ENCODE measurements around the gene PKNOX2.

DNA sequence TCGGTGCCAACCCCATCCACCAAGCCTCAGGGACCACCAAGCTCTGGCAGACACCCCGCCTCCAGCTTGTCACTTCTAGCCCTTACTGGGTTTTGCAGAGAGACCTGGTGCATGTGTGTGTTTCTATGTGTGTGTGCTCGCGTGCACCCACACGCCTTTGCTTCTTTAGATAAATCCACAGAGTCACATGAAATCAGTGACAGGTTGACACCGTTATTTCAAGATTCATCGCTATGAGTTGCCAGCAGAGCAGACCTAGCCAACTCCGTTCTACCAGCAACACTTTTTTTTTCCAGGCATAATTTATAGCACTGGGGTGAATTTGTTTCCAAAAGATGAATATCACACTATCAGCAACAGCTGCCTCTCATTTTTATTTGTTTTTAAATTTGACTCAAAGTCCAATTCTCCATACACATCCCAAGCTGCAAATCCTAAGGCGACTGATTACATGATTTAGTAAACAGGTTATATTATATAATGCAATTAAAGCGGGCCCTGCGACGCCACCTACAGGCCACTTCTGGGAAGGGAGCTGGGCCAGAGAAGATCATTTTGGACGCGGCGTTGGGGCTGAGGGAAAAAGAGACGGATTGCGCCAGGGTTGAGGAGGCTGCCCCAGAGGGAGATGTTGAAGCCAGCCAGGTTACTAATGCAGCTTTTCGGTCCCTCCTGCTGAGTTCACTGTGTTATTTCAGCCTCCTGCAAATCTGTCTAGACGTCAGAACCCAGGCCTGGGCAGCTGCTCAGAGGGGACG, 181.0 kb downstream of the PKNOX2 start:
- TF ChIP-seq, protein P1, sequence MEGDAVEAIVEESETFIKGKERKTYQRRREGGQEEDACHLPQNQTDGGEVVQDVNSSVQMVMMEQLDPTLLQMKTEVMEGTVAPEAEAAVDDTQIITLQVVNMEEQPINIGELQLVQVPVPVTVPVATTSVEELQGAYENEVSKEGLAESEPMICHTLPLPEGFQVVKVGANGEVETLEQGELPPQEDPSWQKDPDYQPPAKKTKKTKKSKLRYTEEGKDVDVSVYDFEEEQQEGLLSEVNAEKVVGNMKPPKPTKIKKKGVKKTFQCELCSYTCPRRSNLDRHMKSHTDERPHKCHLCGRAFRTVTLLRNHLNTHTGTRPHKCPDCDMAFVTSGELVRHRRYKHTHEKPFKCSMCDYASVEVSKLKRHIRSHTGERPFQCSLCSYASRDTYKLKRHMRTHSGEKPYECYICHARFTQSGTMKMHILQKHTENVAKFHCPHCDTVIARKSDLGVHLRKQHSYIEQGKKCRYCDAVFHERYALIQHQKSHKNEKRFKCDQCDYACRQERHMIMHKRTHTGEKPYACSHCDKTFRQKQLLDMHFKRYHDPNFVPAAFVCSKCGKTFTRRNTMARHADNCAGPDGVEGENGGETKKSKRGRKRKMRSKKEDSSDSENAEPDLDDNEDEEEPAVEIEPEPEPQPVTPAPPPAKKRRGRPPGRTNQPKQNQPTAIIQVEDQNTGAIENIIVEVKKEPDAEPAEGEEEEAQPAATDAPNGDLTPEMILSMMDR (IDR thresholded peaks at IDR 0.05), result peak; percentile 82 to 91 (median 89)
- TF ChIP-seq EP300 (IDR thresholded peaks at IDR 0.05), result no peak
- no peak for TF ChIP-seq POLR2A (IDR thresholded peaks at IDR 0.05)
- TF ChIP-seq POLR2AphosphoS5 (IDR thresholded peaks at IDR 0.05), result peak; percentile 20

Measured in gastroesophageal sphincter (tissue), 3 donors.